ENCODE data around the gene USP46.

The USP46 gene, protein sequence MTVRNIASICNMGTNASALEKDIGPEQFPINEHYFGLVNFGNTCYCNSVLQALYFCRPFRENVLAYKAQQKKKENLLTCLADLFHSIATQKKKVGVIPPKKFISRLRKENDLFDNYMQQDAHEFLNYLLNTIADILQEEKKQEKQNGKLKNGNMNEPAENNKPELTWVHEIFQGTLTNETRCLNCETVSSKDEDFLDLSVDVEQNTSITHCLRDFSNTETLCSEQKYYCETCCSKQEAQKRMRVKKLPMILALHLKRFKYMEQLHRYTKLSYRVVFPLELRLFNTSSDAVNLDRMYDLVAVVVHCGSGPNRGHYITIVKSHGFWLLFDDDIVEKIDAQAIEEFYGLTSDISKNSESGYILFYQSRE

DNA sequence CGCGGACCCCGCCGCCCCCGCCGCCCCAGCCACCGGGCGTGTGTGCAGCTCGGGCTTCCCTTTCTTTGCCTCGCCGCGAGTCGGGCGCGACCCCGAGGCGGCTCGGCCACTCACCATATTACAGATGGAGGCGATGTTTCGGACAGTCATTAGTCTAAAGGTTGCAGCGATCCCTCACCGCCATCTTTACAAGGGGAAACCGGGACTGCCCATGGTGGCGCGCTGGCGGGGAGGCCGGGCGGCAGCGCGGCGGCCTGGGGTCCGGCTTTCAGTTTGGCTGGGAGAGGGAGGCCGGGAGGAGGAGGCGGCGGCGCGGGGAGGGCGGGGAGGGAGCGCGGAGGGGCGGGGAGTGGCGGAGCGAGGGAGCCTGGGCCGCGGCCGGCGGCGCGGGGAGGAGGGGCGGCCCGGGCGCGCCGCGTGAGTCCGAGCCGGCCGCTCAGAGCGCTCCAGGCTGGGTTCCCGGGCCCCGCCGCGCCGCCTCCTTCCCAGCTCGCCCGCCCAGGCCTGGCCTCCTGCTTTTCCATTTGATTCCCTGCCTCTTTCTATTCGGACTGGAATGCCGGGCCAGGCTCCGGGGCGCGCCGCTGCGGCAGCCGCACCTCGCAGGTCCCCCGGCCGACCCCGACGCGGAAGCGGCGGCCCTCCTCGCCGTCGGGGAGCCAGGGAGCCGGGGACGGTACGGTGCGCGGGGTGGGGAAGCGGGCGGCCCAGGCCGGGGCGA lies at the start of gene USP46:
USP46 (minus strand) TSS at position 301 of the 721 bp plus-strand sequence; CDS start at position 150, 151 bp downstream.
- DNase-seq, result peak; percentile 73

DNA sequence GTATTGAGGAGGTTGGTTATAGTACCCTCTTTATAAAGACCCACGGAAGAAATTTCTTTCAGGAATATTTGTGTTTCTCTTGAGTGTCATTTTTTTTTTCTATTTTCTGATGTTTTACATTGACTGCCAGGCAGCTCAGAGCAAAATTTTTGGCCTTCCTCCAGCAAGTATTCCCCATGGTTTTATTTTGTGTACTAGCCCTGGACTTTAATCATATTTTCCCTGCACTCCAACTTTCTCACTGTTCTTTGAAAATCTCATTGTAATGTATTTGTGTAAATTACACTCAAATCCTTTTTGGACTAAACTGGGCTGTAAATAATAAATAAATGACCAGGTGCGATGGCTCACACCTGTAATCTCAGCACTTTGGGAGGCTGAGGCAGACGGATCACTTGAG lies 45.6 kb upstream of the USP46 start:
- DNase-seq, result no peak

DNA sequence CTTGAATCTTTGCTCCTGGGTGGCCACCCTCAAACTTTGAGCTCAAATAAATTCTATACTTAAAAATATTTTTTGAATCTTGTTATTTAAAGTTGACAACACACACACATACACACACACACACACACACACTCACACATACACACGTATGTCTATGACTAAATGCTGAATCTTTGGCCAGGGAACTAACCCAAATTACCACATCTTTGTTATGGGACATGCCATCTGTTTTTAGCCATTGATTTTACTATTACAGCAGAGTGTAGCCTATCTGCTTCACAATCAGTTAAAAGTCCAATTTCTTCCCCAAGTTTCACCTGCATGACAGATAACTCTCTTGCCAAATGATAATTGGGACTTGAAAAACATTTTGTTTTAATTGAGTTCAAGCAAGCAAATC lies 45.0 kb upstream of the USP46 start:
- no peak for DNase-seq

DNA sequence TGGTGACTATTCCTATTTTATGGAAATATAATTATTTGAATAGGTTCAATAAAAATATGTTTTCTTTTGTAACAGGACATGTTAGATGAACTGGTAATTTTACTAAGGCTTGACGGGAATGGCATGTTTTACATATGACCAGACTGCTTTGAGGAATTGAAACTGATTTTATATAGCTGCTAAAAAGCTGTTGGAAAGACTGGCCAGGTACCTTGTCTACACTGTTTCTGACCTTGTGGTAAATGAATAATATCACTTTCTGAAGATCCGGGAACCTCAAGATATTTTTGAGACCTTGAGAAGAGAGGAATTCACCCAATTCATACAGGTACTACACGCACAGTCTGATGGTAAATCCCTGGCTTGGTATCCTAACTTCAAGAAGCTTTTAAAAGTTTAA lies 42.1 kb upstream of the USP46 start:
- DNase-seq, result no peak

DNA sequence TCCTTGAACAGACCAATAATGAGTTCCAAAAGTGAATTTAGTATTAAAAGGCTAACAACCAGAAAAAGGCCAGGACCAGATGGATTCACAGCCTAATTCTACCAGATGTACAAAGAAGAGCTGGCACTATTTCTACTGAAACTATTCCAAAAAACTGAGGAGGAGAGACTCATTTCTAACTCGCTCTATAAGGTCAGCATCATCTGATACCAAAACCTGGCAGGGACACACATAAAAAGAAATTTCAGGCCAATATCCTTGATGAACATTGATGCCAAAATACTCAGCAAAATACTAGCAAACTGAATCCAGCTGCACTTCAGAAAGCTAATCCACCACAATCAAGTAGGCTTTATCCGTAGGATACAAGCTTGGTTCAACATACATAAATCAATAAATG lies 35.8 kb upstream of the USP46 start:
- no peak for DNase-seq

DNA sequence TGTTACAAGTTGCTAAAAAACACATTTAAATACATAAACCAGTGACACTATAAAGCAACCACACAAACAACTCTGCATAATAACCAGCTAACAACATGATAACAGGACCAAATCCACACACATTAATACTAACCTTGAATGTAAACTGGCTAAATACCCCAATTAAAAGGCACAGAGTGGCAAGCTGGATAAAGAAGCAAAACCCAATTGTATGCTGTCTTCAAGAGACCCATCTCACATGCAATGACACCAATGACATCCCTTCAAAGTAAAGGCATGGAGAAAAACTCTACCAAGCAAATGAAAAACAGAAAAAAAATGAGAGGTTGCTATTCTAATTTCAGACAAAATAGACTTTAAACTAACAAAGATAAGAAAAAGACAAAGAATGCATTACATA lies 34.4 kb upstream of the USP46 start:
- no peak for DNase-seq

DNA sequence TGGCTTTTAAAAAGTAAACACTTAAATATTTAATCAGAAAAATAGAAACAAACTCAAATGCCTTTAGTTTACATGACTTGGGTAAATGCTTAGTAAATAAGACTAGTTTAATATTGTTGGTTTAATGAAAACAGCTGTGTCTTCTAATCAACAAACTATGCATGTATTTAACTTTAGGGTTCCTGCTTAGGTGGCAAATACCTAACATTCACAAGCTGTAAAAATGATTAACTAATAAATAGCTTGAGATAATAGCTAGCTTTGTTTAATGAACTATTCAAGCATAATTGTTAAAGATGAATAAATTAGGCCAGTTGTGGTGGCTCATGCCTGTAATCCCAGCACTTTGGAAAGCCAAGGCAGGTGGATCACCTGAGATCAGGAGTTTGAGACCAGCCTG lies 30.0 kb upstream of the USP46 start:
- no peak for DNase-seq

DNA sequence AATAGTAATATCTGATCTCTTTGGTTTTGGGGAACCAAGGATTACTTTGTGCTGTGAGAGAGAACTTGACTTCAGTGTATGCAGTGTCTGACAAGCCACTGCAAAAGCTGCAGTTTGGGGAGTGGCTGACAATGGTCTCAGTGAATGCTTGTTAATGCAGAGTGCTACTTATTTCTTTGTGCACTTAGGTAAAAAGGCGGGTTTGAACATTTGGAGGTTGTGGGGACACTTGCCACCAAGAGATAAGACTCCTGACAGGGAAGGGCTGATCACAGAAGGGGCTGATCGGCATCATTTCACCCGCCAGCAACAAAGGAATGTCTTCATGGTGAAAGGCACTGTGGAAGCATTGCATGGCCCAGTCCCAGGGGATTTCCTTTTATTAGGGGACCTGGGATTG lies 28.6 kb upstream of the USP46 start:
- no peak for DNase-seq

DNA sequence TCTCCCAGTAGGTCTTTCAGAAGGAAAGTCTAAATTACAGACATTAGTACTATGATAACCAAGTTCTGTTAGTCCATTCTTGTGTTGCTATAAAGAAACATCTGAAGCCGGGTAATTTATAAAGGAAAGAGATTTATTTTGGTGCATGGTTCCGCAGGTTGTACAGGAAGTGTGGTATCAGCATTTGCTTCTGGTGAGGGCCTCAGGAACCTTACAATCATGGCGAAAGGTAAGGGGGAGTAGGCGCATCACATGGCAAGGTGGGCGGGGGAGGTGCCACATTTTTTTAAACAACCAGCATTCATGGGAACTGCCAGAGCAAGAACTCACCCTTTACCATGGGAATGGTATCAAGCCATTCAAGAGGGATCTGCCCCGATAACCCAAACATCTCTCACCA lies 26.2 kb upstream of the USP46 start:
- no peak for DNase-seq

DNA sequence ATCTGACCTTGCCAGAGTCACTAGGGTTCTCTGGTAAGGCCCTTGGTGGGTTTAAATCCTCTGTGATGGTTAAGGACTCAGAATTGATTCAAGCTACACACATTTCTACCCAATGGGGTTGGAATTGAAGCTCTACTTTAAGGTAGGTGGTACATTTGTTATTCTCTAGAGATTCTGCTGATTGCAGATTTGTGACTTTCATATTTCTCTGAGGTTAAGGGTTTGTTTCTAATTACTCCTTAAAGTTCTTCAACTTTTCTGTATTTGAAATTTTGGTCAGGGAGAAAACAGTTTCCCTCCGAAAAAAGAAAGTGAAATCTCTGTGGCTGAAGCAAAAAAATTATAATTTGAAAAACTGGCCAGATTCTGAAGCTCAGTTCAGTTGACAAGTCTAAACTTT lies 25.8 kb upstream of the USP46 start:
- DNase-seq, result no peak

DNA sequence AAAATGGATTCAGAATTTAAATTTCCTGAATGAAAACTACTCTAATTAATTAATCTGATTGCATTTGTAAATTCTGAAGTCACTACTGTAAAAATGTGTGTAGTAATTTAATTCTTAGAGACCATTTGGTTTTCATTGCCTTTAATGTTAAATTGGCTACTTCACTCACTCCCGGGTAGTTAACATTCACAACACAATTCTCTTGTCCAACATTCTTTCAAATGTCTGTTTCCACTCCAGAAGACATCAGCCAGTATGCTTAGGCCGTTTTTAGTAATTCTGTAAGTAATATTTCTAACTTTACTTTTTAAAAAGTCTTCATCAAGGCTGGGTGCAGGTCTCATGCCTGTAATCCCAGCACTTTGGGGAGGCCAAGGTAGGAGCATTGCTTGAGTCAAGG lies 21.3 kb upstream of the USP46 start:
- DNase-seq, result no peak

DNA sequence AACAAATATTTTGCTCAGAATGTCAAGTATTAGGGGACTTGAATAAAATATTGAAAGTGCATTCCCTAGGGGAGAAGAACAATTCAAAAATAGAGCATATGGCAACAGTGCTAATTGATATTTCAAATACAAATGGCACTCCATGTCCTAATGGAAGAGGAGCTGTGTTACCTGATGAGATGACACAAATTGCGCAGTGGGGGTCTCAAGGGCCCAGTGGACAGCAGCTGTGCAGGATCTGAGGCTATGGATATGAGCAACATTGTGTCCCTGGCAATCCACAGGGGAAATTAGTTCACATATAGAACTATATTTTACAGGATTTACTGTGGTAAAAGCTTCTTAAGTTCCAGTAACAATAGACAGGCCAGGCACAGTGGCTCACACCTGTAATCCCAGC lies 17.4 kb upstream of the USP46 start:
- no peak for DNase-seq

DNA sequence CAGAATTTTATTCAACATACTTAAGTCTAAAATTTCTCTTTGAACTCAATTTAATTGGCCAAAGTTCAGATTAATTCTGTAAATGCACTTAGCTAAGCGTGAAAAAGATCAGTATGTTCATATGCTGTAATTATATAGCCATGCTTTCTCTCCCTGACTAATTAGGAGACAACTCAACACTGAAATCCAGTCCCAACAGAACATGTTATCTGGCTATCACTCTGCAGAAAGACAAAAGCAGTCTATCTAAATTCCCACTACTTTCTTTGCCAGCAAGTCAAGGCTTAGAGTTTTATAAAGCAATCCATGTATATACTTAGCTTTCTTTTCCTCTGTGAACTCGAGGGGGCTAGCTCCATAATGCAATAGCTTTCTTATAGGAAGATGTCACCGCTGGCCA lies 16.0 kb upstream of the USP46 start:
- DNase-seq, result no peak

DNA sequence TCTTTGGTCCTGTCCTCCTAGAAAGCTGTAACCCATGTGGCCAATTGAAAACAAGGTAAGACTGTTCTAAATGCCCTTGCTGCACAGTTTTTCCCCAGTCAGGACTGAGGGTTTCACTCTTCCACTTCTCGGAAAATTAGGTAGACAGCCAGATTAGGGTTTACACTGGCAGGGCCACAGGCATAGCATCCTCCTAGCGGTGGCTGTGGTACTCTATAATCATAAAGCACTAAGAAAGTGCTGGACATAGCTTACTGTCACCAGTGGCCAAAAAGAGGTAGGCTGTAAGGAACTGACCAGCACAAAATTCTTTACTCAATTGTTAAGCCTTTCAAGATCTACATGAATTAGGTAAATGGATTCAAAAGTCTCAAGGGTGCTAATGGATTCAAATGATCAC lies 11.6 kb upstream of the USP46 start:
- no peak for DNase-seq

DNA sequence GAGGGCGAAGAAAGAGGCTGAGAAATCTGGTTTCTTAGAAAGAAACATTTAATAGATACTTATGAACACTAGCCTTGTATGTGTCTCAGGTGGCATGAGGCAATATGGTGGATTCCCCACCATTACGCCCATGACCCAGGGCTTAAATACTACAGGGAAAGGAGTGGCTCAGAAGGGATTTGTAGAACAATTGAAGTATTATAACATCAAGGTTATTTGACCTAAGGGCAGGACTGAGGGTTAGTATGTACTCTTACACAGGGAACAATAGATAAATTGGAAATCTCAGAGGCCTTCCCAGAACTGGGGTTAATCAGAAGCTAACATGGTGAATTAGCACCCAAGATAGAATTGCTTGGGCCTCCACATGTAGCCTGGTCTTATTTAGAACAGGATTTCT lies 11.0 kb upstream of the USP46 start:
- no peak for DNase-seq

DNA sequence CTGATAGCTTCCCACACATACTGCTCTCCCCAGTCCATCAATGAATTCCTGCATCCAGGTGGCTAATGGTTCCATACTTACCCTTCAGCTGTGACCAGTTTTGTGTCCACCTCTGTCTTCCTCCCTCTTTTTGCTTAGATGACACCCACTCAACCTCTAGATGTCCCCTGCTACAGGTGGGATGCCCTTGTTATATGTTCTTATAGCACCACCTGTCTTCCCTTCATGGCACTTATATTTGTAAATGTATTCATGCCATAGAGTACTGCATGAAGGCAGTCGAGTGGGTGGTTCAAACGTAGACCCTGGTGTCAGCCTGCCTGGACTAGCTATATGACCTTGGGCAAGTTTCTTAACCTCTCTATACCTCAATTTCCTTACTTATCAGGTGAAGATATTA lies 6.5 kb upstream of the USP46 start:
- DNase-seq, result no peak

DNA sequence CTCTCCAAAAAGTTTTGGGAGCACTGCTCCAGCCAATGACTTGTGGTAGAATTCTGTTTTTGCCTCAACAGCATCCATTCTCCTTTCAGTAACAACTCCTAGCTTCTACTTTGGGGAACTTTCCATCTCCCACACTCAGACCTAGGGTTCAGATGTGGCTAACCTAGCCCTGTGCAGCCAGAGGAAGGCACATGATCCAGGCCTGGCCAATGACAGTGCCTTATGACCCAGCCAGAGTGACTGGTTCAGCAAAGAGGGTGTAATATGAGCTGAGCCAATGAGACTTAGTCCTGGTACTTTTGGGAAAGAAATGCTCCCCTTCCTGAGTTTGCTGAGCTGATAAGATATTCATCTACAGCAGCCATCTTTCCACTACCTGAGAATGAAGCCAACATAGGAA lies 5.4 kb upstream of the USP46 start:
- DNase-seq, result no peak

DNA sequence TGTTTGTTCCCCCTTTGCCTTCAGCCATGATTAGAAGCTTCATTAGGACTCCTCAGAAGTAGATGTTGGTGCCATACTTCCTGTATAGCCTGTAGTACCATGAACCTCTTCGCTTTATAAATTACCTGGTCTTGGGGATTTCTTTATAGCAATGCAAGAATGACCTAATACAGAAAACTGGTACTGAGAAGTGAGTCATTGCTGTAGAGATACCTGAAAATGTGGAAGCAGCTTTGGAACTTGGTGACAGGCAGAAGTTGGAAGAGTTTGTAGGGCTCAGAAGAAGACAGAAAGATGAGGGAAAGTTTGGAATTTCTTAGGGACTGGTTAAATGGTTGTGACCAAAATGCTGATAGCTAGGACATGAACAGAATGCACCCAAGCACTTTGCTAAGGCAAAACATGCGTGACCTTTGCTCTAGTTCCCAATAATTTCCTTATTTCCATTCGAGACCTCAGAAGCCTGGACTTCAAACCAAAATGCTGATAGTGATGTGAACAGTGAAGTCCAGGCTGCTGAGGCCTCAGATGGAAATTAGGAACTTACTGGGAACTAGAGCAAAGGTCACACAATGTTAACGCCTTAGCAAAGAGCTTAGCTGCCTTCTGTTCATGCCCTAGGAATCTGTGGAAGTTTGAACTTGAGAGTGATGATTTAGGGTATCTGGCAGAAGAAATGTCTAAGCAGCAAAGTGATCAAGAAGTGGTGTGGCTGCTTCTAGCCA lies 3.0 kb upstream of the USP46 start:
- DNase-seq, result no peak

DNA sequence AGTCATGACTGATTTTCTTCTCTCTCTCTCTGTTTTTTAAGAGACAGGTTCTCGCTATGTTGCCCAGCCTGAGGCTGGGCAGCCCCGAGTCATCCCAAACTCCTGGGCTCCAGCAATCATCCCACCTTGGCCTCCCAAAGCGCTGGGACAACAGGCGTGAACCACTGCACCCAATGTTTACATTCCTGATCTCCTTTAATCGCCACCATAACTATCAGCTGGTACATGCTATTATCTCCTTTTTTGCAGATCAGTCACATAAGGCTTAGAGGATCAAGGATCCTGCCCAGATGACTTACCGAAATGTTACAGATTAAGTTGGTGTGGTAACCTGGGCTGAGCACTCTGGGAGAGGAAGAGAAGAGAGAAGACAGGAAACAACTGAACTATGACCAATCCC lies 1.5 kb upstream of the USP46 start:
- DNase-seq, result no peak

DNA sequence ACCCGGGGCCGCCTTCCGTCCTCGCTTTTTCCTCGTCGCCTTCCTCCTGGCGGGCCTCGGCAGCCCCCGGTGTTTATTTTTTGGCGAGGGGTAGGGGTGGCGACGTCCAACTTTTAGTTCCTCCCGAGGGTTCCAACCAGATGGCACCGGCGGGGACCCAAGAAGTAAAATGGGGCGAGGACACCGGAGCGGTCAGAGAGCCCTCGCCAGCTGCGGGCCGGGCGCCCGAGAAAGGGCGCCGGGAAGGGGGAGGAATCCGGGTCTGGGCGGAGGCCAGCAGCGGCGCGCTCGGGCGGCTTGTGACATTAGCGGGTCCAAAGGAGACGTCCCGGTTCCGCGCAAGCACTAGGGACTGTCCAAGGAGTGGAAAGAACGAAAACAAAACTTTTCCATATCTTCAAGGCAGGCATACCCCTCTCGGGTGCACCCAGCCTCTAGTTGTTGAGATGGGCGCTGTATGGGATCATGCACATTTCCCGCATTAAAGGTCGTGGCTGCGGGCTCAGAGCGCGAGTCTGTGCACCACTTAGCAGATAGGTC lies 691 bp upstream of the USP46 start:
- no peak for DNase-seq

DNA sequence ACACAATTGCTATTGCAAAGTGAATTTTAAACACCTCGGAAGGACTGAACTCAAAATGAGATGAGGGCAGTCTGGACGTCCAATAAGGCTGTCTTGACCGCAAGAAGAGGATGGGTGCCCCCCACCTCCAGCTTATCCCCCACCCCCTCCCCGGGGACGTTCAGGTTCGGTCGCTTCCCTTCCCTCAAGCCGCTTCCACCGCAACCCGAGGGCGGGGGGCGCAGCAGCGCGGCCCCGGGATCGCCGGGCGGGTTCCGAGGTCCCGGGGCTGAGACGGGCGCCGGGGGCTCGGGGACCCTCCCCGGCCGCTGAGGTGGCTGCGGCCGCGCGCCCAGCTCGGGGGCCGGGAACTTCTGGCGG lies 480 bp downstream of the USP46 start:
- no peak for DNase-seq

DNA sequence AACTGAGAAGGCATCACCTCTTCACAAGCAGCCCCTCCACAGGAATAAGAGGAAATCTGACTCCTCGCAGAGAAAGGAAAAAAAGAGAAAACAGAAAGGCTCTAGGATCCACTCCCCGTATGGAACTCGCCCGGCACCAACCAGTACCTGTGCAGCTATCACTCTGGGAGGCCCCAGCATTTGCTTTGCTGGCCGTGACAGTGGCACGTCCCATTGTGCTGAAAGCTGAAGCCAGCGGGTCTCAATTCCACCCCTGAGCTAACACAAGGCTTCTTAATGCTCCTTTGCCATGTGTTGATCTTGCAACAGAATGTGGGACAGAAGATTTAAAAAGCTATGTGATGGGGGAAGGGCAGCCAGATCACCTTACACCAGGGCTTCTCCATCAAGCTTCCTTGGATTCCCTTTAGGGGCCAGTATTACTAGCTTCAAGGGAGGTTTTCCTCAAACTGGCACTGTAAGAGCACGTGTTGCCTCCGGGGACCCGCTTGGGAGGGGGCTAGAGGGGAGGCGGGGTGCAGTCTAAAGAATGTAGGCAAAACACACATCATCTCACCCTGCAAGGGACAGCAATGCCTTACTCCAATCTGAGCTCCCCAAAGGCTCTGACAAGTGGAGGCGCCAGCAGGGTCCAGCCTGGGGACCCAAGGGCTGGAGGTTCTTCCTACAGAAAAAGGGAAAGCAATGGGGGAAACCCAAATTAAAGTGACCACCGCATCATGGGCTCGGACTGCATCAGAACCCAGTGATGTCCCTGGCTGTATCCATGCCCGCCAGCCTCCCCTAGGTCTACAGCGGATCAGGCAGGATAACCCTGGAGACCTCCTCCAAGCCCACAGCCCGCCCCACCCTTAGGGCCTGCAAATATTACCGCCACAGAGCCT lies 1.2 kb downstream of the USP46 start:
- no peak for DNase-seq

DNA sequence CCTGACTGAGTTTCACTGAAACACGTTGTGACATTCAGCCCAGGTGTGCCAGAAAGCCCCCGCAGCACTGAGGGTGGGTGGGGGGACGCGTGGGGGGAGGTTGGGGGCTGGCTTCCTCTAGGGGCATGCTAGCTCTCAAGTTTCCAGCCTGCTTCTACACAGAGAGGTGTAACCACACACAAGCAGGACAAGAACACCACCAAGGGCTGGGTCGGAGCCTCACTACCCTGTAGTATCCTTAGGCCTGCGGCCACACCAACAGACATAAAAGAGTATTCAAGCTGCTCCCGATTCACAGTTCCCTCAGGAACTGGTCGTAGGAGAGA lies 1.8 kb downstream of the USP46 start:
- no peak for DNase-seq

Measured in GDM1 (cell line).